Epithelial cell of esophagus (primary cell): ENCODE measurements around the gene ELOVL1.
"Not testable (repeated sequence)": the region's sequence is repeated elsewhere in the genome, so short reads cannot be mapped to it uniquely, and the experiment has no call there.

Source experiments
- DNase-seq: peaks from one replicate; pipeline ENCODE4 v3.0.0; 2010; ENCODE audit warnings: low read depth
- H3K4me3 ChIP-seq: 2 replicates; pipeline ENCODE4 v1.5.1; 2011; ENCODE audit warnings: mild to moderate bottlenecking, low read length, control low read depth
- CTCF ChIP-seq: IDR thresholded peaks from 2 replicates; pipeline ENCODE4 v1.5.1; 2011; ENCODE audit warnings: low read depth, mild to moderate bottlenecking, low read length, control low read depth, inconsistent platforms; ENCODE audit not compliant: insufficient read depth; ENCODE audit errors: missing control alignments

Gene ELOVL1

GRCh38 chr1:43404353-43404752 lies 36.5 kb upstream of the ELOVL1 start:
- no peak for DNase-seq
- no peak for TF ChIP-seq CTCF
- H3K4me3 ChIP-seq = no peak overlapping the region

- H3K4me3 ChIP-seq = no peak overlapping the region
- DNase-seq = no peak
- no peak for TF ChIP-seq CTCF
Measured at GRCh38 chr1:43402089-43402865, 34.5 kb upstream of the ELOVL1 start.

- H3K4me3 ChIP-seq, DNase-seq: not testable (repeated sequence)
Measured at GRCh38 chr1:43400441-43400840, 32.6 kb upstream of the ELOVL1 start.

- H3K4me3 ChIP-seq = no peak overlapping the region
- no peak for TF ChIP-seq CTCF
- DNase-seq = no peak
Measured at GRCh38 chr1:43398227-43398626, 30.4 kb upstream of the ELOVL1 start.

GRCh38 chr1:43396059-43396458 lies 28.2 kb upstream of the ELOVL1 start:
- no peak for TF ChIP-seq CTCF
- no peak overlapping the region for H3K4me3 ChIP-seq
- no peak for DNase-seq

GRCh38 chr1:43395523-43395922 lies 27.7 kb upstream of the ELOVL1 start:
- no peak for DNase-seq
- no peak for TF ChIP-seq CTCF
- H3K4me3 ChIP-seq = no peak overlapping the region

GRCh38 chr1:43392702-43393101 lies 24.9 kb upstream of the ELOVL1 start:
- DNase-seq = no peak
- TF ChIP-seq CTCF = no peak
- no peak overlapping the region for H3K4me3 ChIP-seq
